GM04503 (cell line): ENCODE results near the gene SMCHD1.

Experiments
- DNase-seq: peaks from one replicate; pipeline ENCODE4 v3.0.0-alpha.2; 2012; ENCODE audit warnings: low read depth

Gene SMCHD1

GRCh38 chr18:2655178-2655953 is at the start of gene SMCHD1:
Gene SMCHD1, plus strand, starts transcription at chr18:2655726. Its CDS starts 350 bp downstream, at chr18:2656076.
- peak; percentile 16 for DNase-seq

DNA sequence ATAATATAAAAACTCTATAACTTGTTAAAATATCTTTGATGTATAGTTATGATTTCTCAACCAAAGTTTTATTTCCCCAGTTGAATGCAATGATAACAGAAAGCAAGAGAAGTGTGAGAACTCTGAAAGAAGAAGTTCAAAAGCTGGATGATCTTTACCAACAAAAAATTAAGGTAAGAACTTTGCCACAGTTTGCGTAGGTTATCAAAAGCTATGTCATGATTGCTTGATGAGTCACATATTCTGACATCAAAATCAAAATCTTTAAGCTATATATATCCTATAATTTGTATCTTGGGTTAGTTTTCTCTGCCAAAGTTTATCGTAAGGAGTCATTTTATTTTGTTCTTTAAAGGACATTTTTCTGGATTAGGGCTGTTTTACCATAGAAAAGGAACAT is 49.2 kb upstream of the SMCHD1 start:
- DNase-seq = no peak

DNA sequence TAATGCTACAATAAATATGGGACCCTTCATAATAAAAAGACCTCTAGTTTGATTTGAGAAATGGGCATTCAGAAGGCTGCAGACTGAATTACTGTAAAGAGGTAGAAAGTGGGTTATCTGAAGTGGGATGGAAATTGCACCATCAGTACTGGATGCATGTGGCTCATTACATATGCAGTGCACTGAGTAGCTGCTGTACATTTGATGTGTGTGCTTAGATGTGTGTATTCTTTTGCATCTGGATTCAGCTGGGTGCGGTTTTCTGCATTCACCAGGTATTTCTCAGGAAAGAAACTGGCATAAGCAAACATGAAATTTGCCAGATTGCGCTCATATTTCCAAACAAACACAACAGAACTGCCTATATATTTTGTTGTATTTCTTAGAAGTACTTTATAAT is 45.9 kb upstream of the SMCHD1 start:
- DNase-seq = no peak

DNA sequence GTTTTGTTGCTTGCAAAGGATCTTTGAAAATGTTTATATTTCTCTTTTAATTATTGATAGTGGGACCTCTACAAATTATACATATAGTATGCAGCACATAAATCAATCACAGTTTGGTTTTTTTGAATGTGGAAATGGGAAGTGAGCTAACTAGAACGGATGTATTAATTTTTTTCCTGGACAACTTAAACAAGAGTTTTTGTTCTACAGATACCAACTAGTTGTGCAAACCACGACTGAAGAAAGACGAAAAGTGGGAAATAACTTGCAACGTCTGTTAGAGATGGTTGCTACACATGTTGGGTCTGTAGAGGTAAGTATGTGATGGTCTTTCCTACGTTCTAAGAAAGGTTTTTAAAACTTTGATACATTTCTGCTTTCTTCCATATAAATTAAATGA is 45.0 kb upstream of the SMCHD1 start:
- DNase-seq = no peak

DNA sequence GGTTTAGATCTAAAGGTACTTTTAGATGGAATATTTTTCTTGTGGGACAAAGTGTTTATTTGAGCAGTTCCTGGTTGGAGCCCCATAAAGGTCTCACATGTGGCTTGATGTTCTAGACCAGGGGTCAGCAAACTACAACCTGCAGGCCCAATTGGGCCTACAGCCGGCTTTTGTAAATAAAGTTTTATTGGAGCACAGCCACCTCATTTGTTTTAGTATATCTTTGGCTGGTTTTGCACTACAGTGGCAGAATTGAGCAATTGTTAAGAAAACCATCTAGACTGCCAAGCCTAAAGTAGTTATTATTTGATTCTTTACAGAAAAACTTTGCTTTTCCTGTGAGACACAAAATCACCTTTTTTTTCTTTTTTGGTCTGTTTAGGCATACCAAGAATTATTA is 42.5 kb upstream of the SMCHD1 start:
- no peak for DNase-seq

GRCh38 chr18:2617401-2617998 is 38.0 kb upstream of the SMCHD1 start:
- DNase-seq = no peak

DNA sequence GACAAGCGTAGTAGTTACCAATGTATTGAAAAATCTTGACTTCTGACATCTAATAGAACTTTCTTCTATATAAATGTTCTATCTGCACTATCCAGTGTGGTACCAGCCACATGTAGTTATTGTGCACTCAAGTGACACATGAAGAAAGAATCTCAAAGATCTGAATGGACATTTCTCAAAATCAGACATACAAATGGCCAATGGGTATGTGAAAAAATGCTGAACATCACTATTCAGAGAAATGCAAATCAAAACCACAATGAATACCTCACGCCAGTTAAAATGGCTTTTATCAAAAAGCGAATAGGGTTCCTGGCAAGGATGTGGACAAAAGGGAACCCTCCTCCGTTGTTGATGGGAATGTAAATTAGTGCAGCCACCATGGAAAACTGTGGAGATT is 37.5 kb upstream of the SMCHD1 start:
- DNase-seq = no peak

DNA sequence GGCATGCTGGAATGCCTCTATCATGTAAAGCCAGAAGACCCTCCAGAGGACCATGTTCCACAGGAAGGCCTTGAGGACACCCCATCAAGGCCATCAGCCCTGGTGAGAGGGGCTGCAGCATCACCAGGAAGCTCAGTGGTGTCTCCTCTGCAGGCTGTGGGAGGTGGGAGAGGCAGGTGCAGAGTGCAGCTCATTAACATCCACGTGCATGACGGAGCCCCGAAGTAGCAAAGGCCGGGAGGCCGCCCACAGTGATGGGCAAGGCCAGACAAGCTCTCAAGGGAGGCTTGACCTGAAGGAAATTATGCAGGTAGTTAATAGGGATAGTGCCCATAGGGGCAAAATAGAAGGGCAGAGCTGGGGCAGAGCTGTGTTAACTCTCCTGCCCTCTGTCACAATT is 30.3 kb upstream of the SMCHD1 start:
- DNase-seq = no peak

- DNase-seq = no peak
Measured at GRCh38 chr18:2627821-2628276, 27.7 kb upstream of the SMCHD1 start.

DNA sequence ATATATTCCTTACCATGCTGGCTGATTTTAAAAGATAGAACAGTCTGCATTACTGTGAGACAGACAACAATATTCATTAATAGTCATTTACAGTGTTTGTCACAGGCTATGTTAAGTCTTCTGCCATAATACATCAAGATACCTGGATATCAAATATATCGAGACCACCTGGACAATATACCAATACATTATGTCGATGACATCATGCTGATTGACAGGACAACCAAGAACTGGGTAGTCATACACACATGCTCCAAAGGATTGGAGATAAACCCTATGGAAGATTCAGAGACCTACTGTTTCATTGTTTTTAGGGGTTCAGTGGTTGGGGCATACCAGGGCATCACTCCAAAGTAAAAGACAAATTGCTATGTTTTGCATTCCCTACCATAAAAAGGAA is 26.5 kb upstream of the SMCHD1 start:
- DNase-seq = no peak

GRCh38 chr18:2635586-2635985 is 19.9 kb upstream of the SMCHD1 start:
- no peak for DNase-seq

DNA sequence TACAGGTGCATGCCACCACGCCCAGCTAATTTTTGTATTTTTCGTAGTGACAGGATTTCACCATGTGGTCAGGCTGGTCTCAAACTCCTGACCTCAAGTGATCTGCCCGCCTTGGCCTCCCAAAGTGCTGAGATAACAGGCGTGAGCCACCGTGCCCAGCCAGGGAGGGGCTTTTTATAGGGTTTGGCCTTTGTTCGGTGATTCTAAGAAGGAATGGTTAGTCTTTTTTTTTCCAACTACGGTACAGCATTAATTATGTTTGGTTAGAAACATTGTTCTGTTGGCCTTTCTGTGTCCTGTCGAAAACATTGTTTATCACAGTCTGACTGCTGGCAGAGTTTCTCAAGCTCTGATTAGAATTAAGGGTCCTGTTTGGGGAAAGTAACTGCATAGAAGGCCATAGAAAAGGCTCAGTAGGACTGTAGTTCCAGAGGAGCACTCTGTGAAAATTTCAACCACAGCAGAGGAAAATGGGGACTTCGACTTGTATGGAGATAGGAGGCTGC is 19.3 kb upstream of the SMCHD1 start:
- no peak for DNase-seq

GRCh38 chr18:2641638-2642037 is 13.9 kb upstream of the SMCHD1 start:
- no peak for DNase-seq

DNA sequence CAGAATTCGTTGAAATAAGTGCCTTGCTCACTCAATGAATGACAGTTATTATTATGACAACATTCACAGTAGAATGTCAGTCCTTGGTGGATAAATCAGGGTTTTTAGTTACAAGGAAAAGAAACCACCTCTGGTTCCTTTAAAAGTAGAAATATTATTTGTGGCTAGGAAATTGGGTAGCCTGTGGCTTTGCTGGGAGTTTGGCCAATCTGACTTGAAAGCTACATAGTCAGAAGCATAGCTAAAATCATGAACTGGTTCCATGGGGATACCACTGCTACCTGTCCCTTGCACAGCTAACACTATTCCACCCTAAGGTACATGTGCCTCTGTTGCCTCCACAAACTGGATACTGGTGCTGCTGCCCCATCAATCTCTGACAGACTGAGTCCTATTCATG is 12.8 kb upstream of the SMCHD1 start:
- DNase-seq = no peak

DNA sequence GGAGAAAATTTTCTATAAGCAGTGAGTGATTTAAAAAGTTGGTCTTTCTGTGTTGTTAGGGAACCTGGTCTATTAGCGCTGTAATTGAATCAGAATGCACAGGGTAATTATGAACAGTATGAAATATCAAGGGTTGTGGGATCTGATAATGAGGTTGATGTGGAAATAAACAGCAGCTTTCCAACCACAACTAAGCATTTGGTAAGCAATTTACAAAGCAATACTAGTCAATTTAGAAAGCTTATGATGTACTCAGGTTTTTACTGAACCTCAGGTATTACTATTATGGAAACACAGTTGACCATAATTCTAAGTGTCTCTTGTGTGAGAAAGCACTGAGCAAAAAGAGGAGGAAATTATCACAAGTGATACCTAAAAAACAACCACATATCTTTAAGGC is 11.0 kb upstream of the SMCHD1 start:
- no peak for DNase-seq

DNA sequence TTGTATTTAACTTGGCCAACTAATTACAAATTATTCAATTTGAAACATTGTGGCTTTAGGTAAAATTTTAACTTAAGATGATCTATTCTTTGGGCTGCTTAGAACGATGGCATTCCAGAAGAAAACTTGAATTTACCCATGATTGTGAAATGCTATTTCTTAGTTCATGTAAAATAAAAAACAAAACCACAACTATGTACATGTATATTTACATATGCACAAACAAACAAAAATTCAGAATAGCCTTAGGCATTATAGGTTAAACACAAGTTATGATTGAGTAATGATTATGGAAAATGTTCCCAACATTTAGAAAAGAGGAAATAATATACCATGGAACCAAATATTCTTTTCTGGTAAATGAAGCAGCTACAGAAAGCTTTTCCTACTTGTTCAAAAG is 3.5 kb upstream of the SMCHD1 start:
- DNase-seq = no peak

DNA sequence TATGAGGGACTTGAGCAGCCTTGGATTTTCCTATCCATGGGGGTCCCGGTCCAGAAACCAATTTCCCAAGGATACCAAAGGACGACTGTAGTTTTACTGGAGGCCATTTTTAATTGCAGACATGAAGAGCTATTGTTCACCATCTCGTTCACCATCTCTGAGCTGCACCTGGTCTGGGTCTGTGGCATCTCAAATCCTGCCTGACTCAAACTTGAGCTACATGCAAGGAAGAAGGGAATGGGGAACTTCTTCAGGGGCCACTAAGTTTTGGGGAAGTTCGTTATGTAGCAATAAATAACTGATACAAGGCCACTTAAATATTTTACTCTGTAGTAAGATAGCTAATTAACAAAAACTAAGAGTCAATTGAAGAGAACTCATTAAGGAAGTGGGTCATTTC is 2.1 kb upstream of the SMCHD1 start:
- no peak for DNase-seq

GRCh38 chr18:2654169-2654927 is 1.2 kb upstream of the SMCHD1 start:
- no peak for DNase-seq

- DNase-seq = no peak
Measured at GRCh38 chr18:2654928-2655177, 673 bp upstream of the SMCHD1 start.

DNA sequence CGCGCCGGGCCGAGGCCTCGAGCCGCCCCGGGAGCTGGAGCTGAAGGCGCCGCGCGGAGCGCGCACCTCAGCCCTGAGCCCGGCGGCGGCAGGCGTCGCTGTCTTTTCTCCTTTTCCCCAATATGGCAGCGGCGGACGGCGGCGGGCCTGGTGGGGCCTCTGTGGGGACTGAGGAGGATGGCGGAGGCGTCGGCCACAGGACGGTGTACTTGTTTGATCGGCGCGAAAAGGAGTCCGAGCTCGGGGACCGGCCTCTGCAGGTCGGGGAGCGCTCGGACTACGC is 369 bp downstream of the SMCHD1 start:
- DNase-seq = peak; percentile 12

DNA sequence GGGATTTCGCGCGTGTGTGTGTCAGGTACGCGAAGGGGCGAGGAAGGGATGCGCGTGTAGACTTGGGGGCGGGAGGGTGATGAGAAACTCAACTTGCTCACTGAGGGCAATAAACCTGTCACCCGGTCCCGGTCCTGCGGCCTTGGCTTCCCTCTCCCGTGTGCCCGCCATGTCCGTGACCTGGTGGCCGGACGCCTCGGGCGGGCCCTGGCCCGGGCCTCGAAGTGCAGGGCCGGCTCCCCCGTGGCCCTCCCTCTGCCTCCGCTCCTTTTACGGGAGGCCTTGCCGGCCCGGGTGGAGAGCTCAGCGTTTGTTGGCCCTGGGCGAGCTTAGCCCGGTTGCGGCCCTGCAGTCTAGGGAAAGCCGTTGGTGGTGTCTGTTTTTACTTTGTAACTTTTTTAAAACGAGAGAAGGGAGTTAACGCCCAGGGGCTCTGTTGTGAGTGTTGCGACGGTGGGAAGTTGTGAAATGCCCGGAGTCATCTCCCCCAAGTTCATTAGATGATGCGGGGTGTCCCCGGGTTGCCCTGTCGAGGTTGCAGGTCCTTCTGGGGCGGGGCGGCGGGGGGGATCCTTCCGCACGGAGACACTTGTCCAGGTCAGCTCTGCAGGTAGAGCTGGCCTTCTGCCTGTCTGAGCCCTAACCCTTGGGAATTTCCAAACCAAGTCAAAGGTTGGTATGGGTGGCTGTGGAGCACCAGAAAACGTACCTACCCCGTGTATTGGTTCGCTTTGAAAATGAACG is 883 bp downstream of the SMCHD1 start:
- peak; percentile 11 for DNase-seq

DNA sequence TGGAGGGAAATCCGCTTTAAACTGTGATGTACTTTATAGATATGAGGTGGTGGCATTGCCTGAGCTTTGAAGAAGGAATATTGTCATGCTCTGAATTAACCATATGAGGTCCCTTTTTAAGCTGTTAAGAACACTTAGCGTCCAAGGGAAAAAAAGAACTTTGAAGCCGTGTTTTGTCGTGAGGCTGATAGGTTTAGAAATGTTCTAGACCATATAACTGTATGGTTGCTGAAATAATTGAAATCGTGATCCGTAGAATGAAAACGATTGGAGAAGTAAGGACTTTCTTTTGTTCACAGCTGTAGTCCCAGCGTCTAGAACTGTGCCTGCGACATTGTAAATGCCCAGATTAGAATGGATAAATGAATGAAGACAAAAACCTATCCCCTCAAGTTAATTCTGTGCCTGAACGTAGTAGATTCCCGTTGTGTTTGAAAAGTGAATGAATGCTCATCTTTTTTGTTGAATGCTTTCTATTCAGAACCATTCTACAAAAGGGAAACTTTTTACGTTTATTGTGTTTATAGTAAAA is 1.5 kb downstream of the SMCHD1 start:
- no peak for DNase-seq
